ENCODE data around the gene BIRC3. TPM values are rescaled to one million over a fixed set of nuclear protein-coding genes. Genes with fewer than 3 reads are reported as not detected.

BIRC3 gene
- total and polyA plus RNA-seq, 2 of the 8 experiments (the other 6 are each of a cell fraction or from before 2014, with no cell fraction given), result 0.08 to 0.20 TPM

GRCh38 chr11:102288725-102289083 lies 28.6 kb upstream of the BIRC3 start:
- H3K23ac ChIP-seq (ENCODE audit: insufficient read length), result no peak overlapping the region
- WGBS, 2 experiments (ENCODE audit: extremely low coverage in 1 of 2, insufficient coverage in 1 of 2, insufficient read length in 1 of 2, insufficient replicate concordance in 2 of 2, low coverage in 1 of 2, low lambda C conversion rate in 2 of 2, missing lambda C conversion rate in 1 of 2), result 81% methylated on average over 3 of the region's 3 CpGs; no CpG with 5 or more reads in 1 of the 2 experiments
- FAIRE-seq (no peak), DNase-seq (ENCODE audit: low read depth in 1 of 2, low spot score in 2 of 2) (no peak)
- POLR2A ChIA-PET (ENCODE audit: partially characterized antibody), result no interaction called here
- H3K56ac ChIP-seq (replicated peaks; ENCODE audit: insufficient read length, low read depth, low read length), result no peak overlapping the region
- H2BK120ac ChIP-seq (replicated peaks; ENCODE audit: low read depth, low read length), result no peak overlapping the region
- no peak overlapping the region for H2AFZ ChIP-seq (ENCODE audit: low read length)
- H3K36me3 ChIP-seq (ENCODE audit: control insufficient read depth in 2 of 4, insufficient read depth in 4 of 4, low read length in 3 of 4), result no peaks in the 10 kb centered on the region
- no peak overlapping the region for H2BK15ac ChIP-seq (ENCODE audit: low read length)
- no peak overlapping the region for H3K9ac ChIP-seq (replicated peaks in 1 of 4; ENCODE audit: extremely low read depth in 1 of 4, low read depth in 3 of 4, low read length in 3 of 4)
- no peak overlapping the region for H2BK5ac ChIP-seq (ENCODE audit: low read depth, low read length)
- H3K79me1 ChIP-seq (ENCODE audit: low read depth, low read length), result no peaks in the 10 kb centered on the region
- no peaks in the 10 kb centered on the region for H4K20me1 ChIP-seq (replicated peaks in 1 of 2; ENCODE audit: control insufficient read depth in 1 of 2, insufficient read depth in 2 of 2, low read length in 2 of 2)
- H2BK20ac ChIP-seq (ENCODE audit: low read length), result no peak overlapping the region
- no peak overlapping the region for H4K5ac ChIP-seq (ENCODE audit: insufficient read length, low read depth, low read length)
- H3K18ac ChIP-seq (ENCODE audit: extremely low read depth, low read length), result no peak overlapping the region
- no peak overlapping the region for H3K4me2 ChIP-seq (ENCODE audit: insufficient read depth in 1 of 2, low read depth in 2 of 2, low read length in 2 of 2)
- no peaks in the 10 kb centered on the region for H3K9me3 ChIP-seq (ENCODE audit: insufficient read depth in 2 of 2, low read depth in 1 of 2, low read length in 1 of 2)
- H3K14ac ChIP-seq (ENCODE audit: insufficient read length), result no peak overlapping the region
- no peak overlapping the region for H4K8ac ChIP-seq (ENCODE audit: extremely low read depth, insufficient read depth, low read length)
- peaks cover 0 to 5% (median 0%) of the 10 kb centered on the region in 4 experiments; a peak in 2 of 7 replicates for H3K4me1 ChIP-seq (replicated peaks in 1 of 4; ENCODE audit: control insufficient read depth in 3 of 4, insufficient read depth in 4 of 4, low read length in 3 of 4)
- H3K23me2 ChIP-seq (ENCODE audit: low read depth, low read length), result no peaks in the 10 kb centered on the region
- no peak overlapping the region for H3K4ac ChIP-seq (replicated peaks; ENCODE audit: insufficient read length, low read depth, low read length)
- no peak overlapping the region for H4K91ac ChIP-seq (replicated peaks; ENCODE audit: insufficient read length, low read length)
- no peak overlapping the region for H2AK5ac ChIP-seq (ENCODE audit: low read depth, low read length)
- H3K27me3 ChIP-seq (replicated peaks in 1 of 4; ENCODE audit: control insufficient read depth in 3 of 4, extremely low read depth in 1 of 4, insufficient read depth in 3 of 4, low read length in 3 of 4), result no peaks in the 10 kb centered on the region
- no peaks in the 10 kb centered on the region for H3K79me2 ChIP-seq (ENCODE audit: control insufficient read depth in 1 of 2, insufficient read depth in 2 of 2, low read length in 2 of 2)
- no peak overlapping the region for H3K4me3 ChIP-seq (ENCODE audit: extremely low read depth in 1 of 4, insufficient read depth in 2 of 4, low read depth in 3 of 4, low read length in 4 of 4)
- CTCF ChIA-PET (ENCODE audit: partially characterized antibody), result interaction anchor here (0.6 to 10.2 kb wide), 38 partner anchors 9 to 810 kb away, joined by 3 to 214 read pairs (median 4); no protein-coding TSS in a partner anchor
- H2BK12ac ChIP-seq (ENCODE audit: low read depth, low read length), result no peak overlapping the region
- H3K27ac ChIP-seq (ENCODE audit: low read depth, low read length), result no peak overlapping the region
- TF ChIP-seq SUZ12 (IDR thresholded peaks at IDR 0.05; ENCODE audit: low read length), result no peak
- TF ChIP-seq CHD1 (IDR thresholded peaks at IDR 0.05; ENCODE audit: low read depth, low read length), result no peak
